Activated CD4-positive, alpha-beta memory T cell treated with anti-CD3 and anti-CD28 coated beads for 36 hours (primary cell): ENCODE data around the gene TXNDC15. TPM values are rescaled to one million over a fixed set of nuclear protein-coding genes. Genes with fewer than 3 reads are reported as not detected.
"Not testable (repeated sequence)": the region's sequence is repeated elsewhere in the genome, so short reads cannot be mapped to it uniquely, and the experiment has no call there.

Experiments
- CTCF ChIA-PET: fragments of 350-600 bp; sonication (Branson Sonifier 250); formaldehyde crosslinking; loops from one replicate; lab custom pipeline; 2021; ENCODE audit warnings: antibody characterized with exemption, inconsistent platforms; lab: Charles Lee
- POLR2A ChIA-PET: fragments of 350-600 bp; sonication (Branson Sonifier 250); formaldehyde crosslinking; loops from one replicate; lab custom pipeline; 2021; ENCODE audit warnings: antibody characterized with exemption; lab: Charles Lee
- DNase-seq: peaks from one replicate; pipeline ENCODE4 v3.0.0-alpha.2; 2020
- H3K27ac Mint-ChIP-seq: one replicate; pipeline ENCODE4 v1.8.0; 2021; ENCODE audit warnings: mixed read lengths
- H3K27me3 Mint-ChIP-seq: one replicate; pipeline ENCODE4 v1.8.0; 2021; ENCODE audit warnings: mixed read lengths
- H3K36me3 Mint-ChIP-seq: one replicate; pipeline ENCODE4 v1.8.0; 2021; ENCODE audit warnings: mixed read lengths
- H3K4me1 Mint-ChIP-seq: one replicate; pipeline ENCODE4 v1.8.0; 2021; ENCODE audit warnings: low read depth, mixed read lengths
- H3K4me3 Mint-ChIP-seq: one replicate; pipeline ENCODE4 v1.8.0; 2021; ENCODE audit warnings: mild to moderate bottlenecking, mixed read lengths
- H3K9me3 Mint-ChIP-seq: one replicate; pipeline ENCODE4 v1.8.0; 2021; ENCODE audit warnings: mixed read lengths
- intact Hi-C: fragments of 100-400 bp; cut with micrococcal nuclease; formaldehyde crosslinking; loops from one replicate; pipeline ENCODE4 v1.15.1; 2023
- total RNA-seq, 2 experiments: library from RNA; stranded (reverse); gene quantifications; one replicate each; pipeline ENCODE4 v1.2.3, GENCODE V29; 2021

TXNDC15 gene
- total RNA-seq, 2 experiments from 2014 or later = 29.6 to 30.9 TPM

DNA sequence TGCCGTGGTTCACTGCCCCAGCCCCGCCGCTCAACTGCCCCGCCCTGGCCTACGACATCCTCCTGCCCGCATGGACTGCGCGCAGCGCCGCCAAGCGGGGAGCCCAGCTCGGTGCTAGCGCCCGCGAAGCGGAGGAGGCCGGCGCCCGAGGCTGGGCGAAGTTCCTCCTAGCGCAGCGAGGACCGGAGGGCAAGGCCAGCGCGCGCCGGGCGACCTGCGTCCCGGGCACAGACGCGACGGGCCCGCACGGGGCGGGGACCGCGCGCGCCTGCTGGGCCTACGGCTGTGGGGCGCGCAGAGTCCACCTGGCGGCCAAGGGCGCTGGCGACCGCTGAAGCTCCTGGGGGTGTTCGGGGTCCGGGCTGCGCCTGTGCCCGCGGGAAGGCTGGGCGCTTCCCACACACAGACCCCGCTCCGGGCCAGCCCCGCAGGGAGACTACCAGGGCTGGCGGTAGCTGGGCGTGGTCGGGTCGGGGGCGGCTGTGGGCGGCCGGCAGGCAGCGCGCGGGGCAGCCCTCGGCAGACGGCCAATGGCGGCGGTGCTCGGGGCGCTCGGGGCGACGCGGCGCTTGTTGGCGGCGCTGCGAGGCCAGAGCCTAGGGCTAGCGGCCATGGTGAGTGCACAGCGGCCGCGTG lies 30.6 kb downstream of the TXNDC15 start, which contains the start of gene PCBD2:
PCBD2 (plus strand) TSS at position 522 of the 636 bp plus-strand sequence; CDS start at position 531, 9 bp downstream.
- intact Hi-C loops = loop anchor here (1.0 to 10.0 kb wide), 8 partner anchors 16 to 680 kb away; partner anchors contain the start of genes C5orf24, CAMLG, DDX46 and PPP2CA
- Mint-ChIP-seq H3K27me3 (no peaks in the 10 kb centered on the region), H3K36me3 (peaks cover 7% of the 10 kb centered on the region), H3K9me3 (no peaks in the 10 kb centered on the region), H3K4me3 (peak within 1 kb of the TSS; percentile 95), H3K27ac (peak within 1 kb of the TSS; percentile 99), H3K4me1 (peaks cover 17% of the 10 kb centered on the region)
- POLR2A ChIA-PET = interaction anchor here (0.6 to 3.3 kb wide), 16 partner anchors 9 to 256 kb away, joined by 3 to 34 read pairs (median 4); partner anchors contain the start of genes C5orf24, CAMLG, DDX46 and SEC24A
- DNase-seq = peak; percentile 96
- CTCF ChIA-PET = interaction anchor here (0.6 to 3.1 kb wide), 32 partner anchors 8 to 381 kb away, joined by 3 to 25 read pairs (median 4); partner anchors contain the start of genes C5orf24, CAMLG, DDX46 and TXNDC15

DNA sequence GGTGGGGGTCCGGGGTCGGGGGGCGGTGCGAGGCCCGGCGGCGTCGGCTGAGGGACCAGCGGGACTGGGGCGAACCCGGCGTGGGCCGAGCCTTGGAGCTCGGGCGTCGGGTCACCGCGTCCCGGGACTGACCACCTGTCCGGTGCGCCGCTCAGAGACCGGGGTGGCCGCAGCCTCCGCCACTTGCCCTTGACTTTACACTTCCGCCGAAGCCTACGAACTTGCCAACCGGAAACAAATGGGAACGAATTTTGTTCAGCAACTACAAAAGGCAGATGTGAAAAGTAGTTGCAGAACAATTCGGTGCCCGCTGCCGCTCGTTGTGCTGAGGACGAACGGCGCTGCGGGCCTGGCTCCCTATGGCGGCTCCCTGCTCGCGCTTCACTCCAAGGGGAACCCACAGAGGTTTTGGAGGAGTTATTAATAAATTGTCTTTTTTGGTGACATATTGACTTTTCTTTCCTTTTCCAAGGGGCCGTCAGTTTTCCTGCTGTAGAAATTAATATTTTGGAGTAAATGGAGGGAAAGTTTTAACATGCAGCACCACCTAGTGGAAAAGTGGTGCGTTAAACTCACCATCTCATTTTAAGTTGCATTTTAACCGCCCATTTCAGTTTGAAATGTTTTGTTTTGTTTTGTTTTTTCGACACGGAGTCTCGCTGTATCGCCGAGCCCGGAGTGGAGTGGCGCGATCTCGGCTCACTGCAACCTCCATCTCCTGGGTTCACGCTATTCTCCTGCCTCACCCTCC lies 31.2 kb downstream of the TXNDC15 start:
- peak overlapping the region; percentile 95 for H3K4me3 Mint-ChIP-seq
- CTCF ChIA-PET = interaction anchor here (0.5 to 3.1 kb wide), 33 partner anchors 7 to 382 kb away, joined by 3 to 25 read pairs (median 4); partner anchors contain the start of genes C5orf24, CAMLG, DDX46 and TXNDC15
- no peaks in the 10 kb centered on the region for H3K9me3 Mint-ChIP-seq
- POLR2A ChIA-PET = interaction anchor here (0.6 to 3.3 kb wide), 14 partner anchors 8 to 257 kb away, joined by 3 to 34 read pairs (median 6); partner anchors contain the start of genes C5orf24, CAMLG, DDX46 and SEC24A
- intact Hi-C loops = loop anchor here (1.0 to 10.0 kb wide), 7 partner anchors 15 to 681 kb away; partner anchors contain the start of genes C5orf24, DDX46, PPP2CA and SEC24A
- H3K4me1 Mint-ChIP-seq = peaks cover 21% of the 10 kb centered on the region
- H3K36me3 Mint-ChIP-seq = peaks cover 7% of the 10 kb centered on the region
- DNase-seq = peak; percentile 72
- no peaks in the 10 kb centered on the region for H3K27me3 Mint-ChIP-seq
- H3K27ac Mint-ChIP-seq = peak overlapping the region; percentile 99

GRCh38 chr5:134906811-134907210 lies 32.6 kb downstream of the TXNDC15 start:
- DNase-seq = no peak
- H3K9me3 Mint-ChIP-seq = no peaks in the 10 kb centered on the region
- peak overlapping the region; percentile 79 for H3K27ac Mint-ChIP-seq
- intact Hi-C loops = loop anchor here (10.0 kb wide), 2 partner anchors 302 to 682 kb away; partner anchors contain the start of gene PPP2CA
- peaks cover 14% of the 10 kb centered on the region for H3K36me3 Mint-ChIP-seq
- CTCF ChIA-PET = interaction anchor here (0.6 to 3.1 kb wide), 5 partner anchors 14 to 284 kb away, joined by 4 to 19 read pairs (median 4); partner anchors contain the start of gene CAMLG
- H3K4me3 Mint-ChIP-seq = peak overlapping the region; percentile 48
- H3K27me3 Mint-ChIP-seq = no peaks in the 10 kb centered on the region
- H3K4me1 Mint-ChIP-seq = peaks cover 21% of the 10 kb centered on the region
- POLR2A ChIA-PET = interaction anchor here (1.0 kb wide), 1 partner anchor 11 kb away, joined by 3 read pairs; no protein-coding TSS in a partner anchor

GRCh38 chr5:134910752-134911151 lies 36.6 kb downstream of the TXNDC15 start:
- CTCF ChIA-PET, H3K4me3 Mint-ChIP-seq, intact Hi-C loops: not testable (repeated sequence)

DNA sequence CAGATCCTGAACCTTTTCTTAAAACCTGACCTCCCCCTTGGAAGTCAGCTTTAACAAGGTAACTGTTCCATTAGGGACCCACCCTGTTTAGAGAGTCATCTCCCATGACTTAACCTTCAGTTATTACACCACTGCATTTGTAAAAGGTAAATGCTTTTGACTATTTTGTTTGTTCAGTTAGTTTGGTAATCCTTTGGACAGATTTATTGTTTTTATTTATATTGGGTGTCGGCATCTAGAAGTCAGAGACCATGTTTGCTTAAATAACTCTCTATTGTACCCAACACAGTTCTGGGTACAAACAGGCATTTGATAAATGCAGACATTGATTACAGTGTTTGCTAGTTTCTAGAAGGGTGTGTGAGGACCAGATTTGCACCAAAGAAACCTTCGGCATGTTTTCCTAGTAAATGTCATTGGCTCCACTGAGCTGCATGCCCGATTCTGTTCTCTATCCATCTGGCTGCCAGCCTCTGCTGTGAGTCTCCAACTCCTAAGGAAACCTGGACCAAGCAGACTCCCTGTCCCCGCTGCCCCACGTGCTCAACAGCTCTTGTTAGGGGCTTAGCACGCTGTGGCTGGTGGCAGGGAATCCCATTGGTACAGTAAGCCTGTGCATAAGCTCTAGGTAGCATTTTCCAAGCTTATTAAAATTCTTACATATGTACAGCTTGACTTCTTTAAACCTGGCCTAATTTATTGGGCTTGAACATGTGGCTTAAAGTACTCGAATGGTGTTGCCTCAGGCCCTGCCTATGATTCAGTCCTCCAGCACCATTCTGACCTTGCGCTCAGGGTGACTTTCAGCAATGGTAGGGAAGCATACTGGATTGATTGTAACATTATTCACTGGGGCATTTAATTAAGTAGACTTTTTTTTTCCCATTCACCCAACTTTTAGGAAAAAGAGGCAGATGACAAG lies 37.4 kb downstream of the TXNDC15 start:
- H3K27ac Mint-ChIP-seq = no peak overlapping the region
- ChIA-PET CTCF (interaction anchor here (0.6 kb wide), 1 partner anchor 255 kb away, joined by 3 read pairs; no protein-coding TSS in a partner anchor), POLR2A (interaction anchor here (0.6 kb wide), 1 partner anchor 143 kb away, joined by 4 read pairs; no protein-coding TSS in a partner anchor)
- peaks cover 7% of the 10 kb centered on the region for H3K4me1 Mint-ChIP-seq
- no peaks in the 10 kb centered on the region for H3K27me3 Mint-ChIP-seq
- peaks cover 17% of the 10 kb centered on the region for H3K36me3 Mint-ChIP-seq
- H3K9me3 Mint-ChIP-seq = no peaks in the 10 kb centered on the region
- no peak overlapping the region for H3K4me3 Mint-ChIP-seq
- intact Hi-C loops = no loop called here
- no peak for DNase-seq

More at GRCh38 chr5:134910752-134911151, 36.6 kb downstream of the TXNDC15 start:
- not testable (repeated sequence) for DNase-seq, H3K27ac Mint-ChIP-seq, H3K9me3 Mint-ChIP-seq, H3K27me3 Mint-ChIP-seq
- Mint-ChIP-seq H3K4me1 (peaks cover 11% of the 10 kb centered on the region), H3K36me3 (peaks cover 14% of the 10 kb centered on the region)
- POLR2A ChIA-PET = interaction anchor here (1.1 kb wide), 1 partner anchor 65 kb away, joined by 3 read pairs; the partner anchor contains the start of gene C5orf24

GRCh38 chr5:134913254-134913653 lies 39.1 kb downstream of the TXNDC15 start:
- Mint-ChIP-seq H3K36me3 (peaks cover 18% of the 10 kb centered on the region), H3K27me3 (no peaks in the 10 kb centered on the region), H3K4me1 (peaks cover 7% of the 10 kb centered on the region), H3K27ac (no peak overlapping the region), H3K4me3 (no peak overlapping the region), H3K9me3 (no peaks in the 10 kb centered on the region)
- CTCF ChIA-PET = interaction anchor here (0.7 kb wide), 1 partner anchor 8 kb away, joined by 3 read pairs; the partner anchor contains the start of gene PCBD2
- POLR2A ChIA-PET = interaction anchor here (2.5 kb wide), 1 partner anchor 8 kb away, joined by 9 read pairs; the partner anchor contains the start of gene PCBD2
- intact Hi-C loops = no loop called here
- no peak for DNase-seq

DNA sequence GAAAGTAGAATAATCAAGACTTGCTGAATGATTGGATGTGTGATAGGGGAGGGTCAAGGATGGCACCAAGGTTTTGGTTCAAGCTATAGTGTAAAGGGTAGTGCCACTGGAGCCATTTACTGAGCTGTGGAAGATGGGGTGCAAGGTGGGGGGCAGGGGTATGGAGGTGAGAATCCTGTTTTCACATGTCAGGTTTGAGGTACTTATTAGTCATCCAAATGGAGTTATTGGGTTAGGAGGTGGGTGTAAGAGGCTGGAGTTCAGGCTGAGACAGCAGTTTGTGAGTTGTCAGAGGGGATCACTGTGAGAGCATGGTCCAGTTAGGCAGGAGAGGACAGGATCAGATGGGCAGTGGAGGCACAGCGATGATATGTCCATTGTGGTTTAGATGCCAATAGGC lies 39.6 kb downstream of the TXNDC15 start:
- DNase-seq = no peak
- Mint-ChIP-seq H3K4me3 (no peak overlapping the region), H3K36me3 (peaks cover 20% of the 10 kb centered on the region), H3K9me3 (no peaks in the 10 kb centered on the region), H3K27me3 (no peaks in the 10 kb centered on the region), H3K4me1 (peaks cover 10% of the 10 kb centered on the region), H3K27ac (no peak overlapping the region)
- CTCF ChIA-PET = interaction anchor here (0.6 kb wide), 1 partner anchor 8 kb away, joined by 4 read pairs; no protein-coding TSS in a partner anchor
- intact Hi-C loops = no loop called here
- POLR2A ChIA-PET = interaction anchor here (0.5 to 2.5 kb wide), 2 partner anchors 9 to 338 kb away, joined by 3 to 9 read pairs; partner anchors contain the start of gene PCBD2

DNA sequence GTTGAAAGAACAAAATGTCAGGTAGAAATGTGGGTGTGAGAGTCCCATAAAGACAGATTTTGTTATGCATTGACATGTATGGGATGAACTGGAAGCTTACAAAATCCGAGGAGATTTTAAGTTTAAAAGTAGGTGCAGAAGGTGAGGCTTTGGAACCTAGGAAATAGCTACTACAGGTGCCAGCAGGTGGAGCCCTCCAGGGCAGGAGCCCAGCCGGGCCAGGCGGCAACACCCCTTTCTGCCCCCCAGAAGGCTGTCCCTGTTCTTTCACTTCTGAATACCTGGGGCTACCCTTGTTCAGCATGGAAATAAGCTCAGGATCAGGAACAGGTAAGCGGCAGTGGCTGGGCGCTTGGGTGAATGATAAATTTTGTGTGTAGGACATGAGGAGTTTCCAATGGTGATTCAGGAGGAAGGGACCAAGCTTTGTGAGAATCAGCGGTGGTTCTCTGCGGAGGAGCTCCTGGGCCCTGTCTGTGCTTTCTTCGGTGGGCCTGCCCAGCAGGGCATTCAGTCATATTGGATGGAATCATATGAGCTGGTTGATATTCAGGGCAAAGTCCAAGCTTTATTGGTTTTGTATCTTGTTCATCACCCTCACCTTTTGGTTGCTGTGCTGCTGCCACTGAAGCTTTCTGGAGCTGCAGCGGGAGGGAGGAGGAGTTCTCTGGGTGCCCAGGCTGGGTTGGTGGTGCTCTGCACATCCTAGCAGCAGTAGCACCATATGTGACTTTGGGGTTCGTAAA lies 43.1 kb downstream of the TXNDC15 start:
- Mint-ChIP-seq H3K27me3 (no peaks in the 10 kb centered on the region), H3K27ac (no peak overlapping the region), H3K36me3 (peaks cover 19% of the 10 kb centered on the region), H3K9me3 (no peaks in the 10 kb centered on the region), H3K4me3 (no peak overlapping the region), H3K4me1 (peaks cover 31% of the 10 kb centered on the region)
- POLR2A ChIA-PET = interaction anchor here (0.7 to 5.1 kb wide), 3 partner anchors 11 to 43 kb away, joined by 3 to 31 read pairs (median 3); partner anchors contain the start of genes PCBD2 and TXNDC15
- no peak for DNase-seq
- intact Hi-C loops = loop anchor here (1.0 kb wide), 1 partner anchor 274 kb away; no protein-coding TSS in a partner anchor
- CTCF ChIA-PET = interaction anchor here (0.7 to 5.3 kb wide), 3 partner anchors 9 to 31 kb away, joined by 3 to 25 read pairs (median 3); partner anchors contain the start of gene PCBD2

DNA sequence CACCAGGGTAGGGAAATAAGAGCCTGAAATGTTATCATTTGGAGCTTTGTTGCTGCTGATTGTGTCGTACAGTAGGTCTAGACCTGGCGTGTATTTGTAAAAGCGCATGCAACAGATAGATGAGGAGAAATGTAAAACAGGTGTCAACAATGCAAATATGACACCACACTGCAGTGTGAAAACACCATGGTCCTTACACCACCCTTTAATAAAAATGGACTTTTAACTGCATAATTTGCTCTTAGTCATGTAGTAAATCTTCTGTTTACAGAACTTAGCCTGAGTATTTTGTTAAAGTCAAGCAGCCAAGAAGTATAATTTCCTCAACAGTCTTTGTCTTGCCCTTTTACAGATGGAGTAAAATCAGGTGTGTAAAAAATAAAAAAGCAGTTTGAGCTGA lies 44.7 kb downstream of the TXNDC15 start:
- Mint-ChIP-seq H3K9me3 (no peaks in the 10 kb centered on the region), H3K27ac (no peak overlapping the region), H3K4me1 (peaks cover 31% of the 10 kb centered on the region), H3K36me3 (peaks cover 21% of the 10 kb centered on the region), H3K4me3 (no peak overlapping the region), H3K27me3 (no peaks in the 10 kb centered on the region)
- ChIA-PET POLR2A (interaction anchor here (1.7 to 5.1 kb wide), 2 partner anchors 14 to 181 kb away, joined by 4 to 31 read pairs; partner anchors contain the start of genes CAMLG and PCBD2), CTCF (interaction anchor here (5.3 kb wide), 1 partner anchor 14 kb away, joined by 25 read pairs; the partner anchor contains the start of gene PCBD2)
- no peak for DNase-seq
- intact Hi-C loops = no loop called here
